Measurements from ENCODE around the gene ZNF787.

Gene ZNF787

DNA sequence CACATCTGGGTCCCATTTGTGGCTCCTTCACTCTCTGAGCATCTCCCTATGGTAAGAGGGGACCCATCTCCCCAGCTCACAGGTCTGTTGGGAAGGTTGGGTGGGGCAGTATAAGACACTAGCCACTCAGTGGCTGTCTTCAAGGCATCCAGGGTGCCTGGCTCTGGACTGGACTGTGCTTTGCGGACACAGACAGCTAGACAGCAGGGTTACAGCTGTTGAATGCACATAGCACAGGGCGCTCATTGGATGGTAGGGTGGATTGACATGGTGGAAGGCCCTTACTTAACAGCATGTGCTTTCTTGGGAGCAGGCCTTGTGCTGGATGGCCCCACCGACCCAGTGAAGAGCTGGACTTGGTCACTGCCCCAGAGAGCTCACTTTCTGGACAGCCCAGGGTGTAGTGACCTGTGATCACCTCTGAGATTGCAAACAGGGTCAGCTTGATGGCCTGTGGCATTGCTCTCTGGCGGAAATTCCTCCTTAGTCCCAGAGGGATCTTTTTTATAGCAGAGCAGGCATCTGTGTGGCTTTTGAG, 21.9 kb upstream of the ZNF787 start:
- Histone ChIP-seq H3K27me3 (ENCODE audit: insufficient read depth, low read length, poor library complexity, severe bottlenecking) (no peaks in the 10 kb centered on the region), H3K9ac (ENCODE audit: low read depth, low read length, poor library complexity, severe bottlenecking) (peak overlapping the region; percentile 77), H3K4me3 (ENCODE audit: low read length, poor library complexity, severe bottlenecking) (peak overlapping the region; percentile 85), H4K20me1 (ENCODE audit: insufficient read depth, low read length, poor library complexity, severe bottlenecking) (peaks cover 23% of the 10 kb centered on the region), H3F3A (ENCODE audit: low read depth) (peaks cover 3% of the 10 kb centered on the region; the same call in 1 of the 2 replicates), H3K4me2 (ENCODE audit: low read depth, low read length, poor library complexity, severe bottlenecking) (peak overlapping the region; percentile 87), H3K9me2 (replicated peaks; ENCODE audit: low read depth, low read length) (no peaks in the 10 kb centered on the region), H3K79me2 (ENCODE audit: insufficient read depth, low read length) (peaks cover 41% of the 10 kb centered on the region), H3K4me1 (ENCODE audit: insufficient read depth, low read length, poor library complexity, severe bottlenecking) (peaks cover 39% of the 10 kb centered on the region), H3K9me3 (ENCODE audit: insufficient read depth, low read depth, low read length) (no peaks in the 10 kb centered on the region), H2AFZ (ENCODE audit: low read length) (no peak overlapping the region), H3K36me3 (ENCODE audit: insufficient read depth, low read length) (peaks cover 7% of the 10 kb centered on the region; the same call in 1 of the 2 replicates)
- TF ChIP-seq, protein P1, sequence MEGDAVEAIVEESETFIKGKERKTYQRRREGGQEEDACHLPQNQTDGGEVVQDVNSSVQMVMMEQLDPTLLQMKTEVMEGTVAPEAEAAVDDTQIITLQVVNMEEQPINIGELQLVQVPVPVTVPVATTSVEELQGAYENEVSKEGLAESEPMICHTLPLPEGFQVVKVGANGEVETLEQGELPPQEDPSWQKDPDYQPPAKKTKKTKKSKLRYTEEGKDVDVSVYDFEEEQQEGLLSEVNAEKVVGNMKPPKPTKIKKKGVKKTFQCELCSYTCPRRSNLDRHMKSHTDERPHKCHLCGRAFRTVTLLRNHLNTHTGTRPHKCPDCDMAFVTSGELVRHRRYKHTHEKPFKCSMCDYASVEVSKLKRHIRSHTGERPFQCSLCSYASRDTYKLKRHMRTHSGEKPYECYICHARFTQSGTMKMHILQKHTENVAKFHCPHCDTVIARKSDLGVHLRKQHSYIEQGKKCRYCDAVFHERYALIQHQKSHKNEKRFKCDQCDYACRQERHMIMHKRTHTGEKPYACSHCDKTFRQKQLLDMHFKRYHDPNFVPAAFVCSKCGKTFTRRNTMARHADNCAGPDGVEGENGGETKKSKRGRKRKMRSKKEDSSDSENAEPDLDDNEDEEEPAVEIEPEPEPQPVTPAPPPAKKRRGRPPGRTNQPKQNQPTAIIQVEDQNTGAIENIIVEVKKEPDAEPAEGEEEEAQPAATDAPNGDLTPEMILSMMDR (conservative IDR thresholded peaks at IDR 0.05; ENCODE audit: low read length), result no peak
- TF ChIP-seq EZH2phosphoT487 (IDR thresholded peaks at IDR 0.05; ENCODE audit: borderline replicate concordance), result no peak

GRCh38 chr19:56142087-56142787, 21.1 kb upstream of the ZNF787 start:
- H4K20me1 ChIP-seq (ENCODE audit: insufficient read depth, low read length, poor library complexity, severe bottlenecking), result peaks cover 23% of the 10 kb centered on the region
- H3K79me2 ChIP-seq (ENCODE audit: insufficient read depth, low read length), result peaks cover 41% of the 10 kb centered on the region
- no peaks in the 10 kb centered on the region for H3K9me3 ChIP-seq (ENCODE audit: insufficient read depth, low read depth, low read length)
- H3K27me3 ChIP-seq (ENCODE audit: insufficient read depth, low read length, poor library complexity, severe bottlenecking), result no peaks in the 10 kb centered on the region
- H2AFZ ChIP-seq (ENCODE audit: low read length), result peak overlapping the region; percentile 46; the same call in 1 of the 2 replicates
- H3K9me2 ChIP-seq (replicated peaks; ENCODE audit: low read depth, low read length), result no peaks in the 10 kb centered on the region
- H3F3A ChIP-seq (ENCODE audit: low read depth), result peaks cover 3% of the 10 kb centered on the region; the same call in 1 of the 2 replicates
- peak overlapping the region; percentile 77 for H3K9ac ChIP-seq (ENCODE audit: low read depth, low read length, poor library complexity, severe bottlenecking)
- 0 out of 2 replicates have a peak, but pooled peaks cover 3% of the 10 kb centered on the region for H3K36me3 ChIP-seq (ENCODE audit: insufficient read depth, low read length)
- TF ChIP-seq, protein P1 (conservative IDR thresholded peaks at IDR 0.05; ENCODE audit: low read length), result no peak
- TF ChIP-seq EZH2phosphoT487 (IDR thresholded peaks at IDR 0.05; ENCODE audit: borderline replicate concordance), result no peak
- peak overlapping the region; percentile 85 for H3K4me3 ChIP-seq (ENCODE audit: low read length, poor library complexity, severe bottlenecking)
- H3K4me2 ChIP-seq (ENCODE audit: low read depth, low read length, poor library complexity, severe bottlenecking), result peak overlapping the region; percentile 87
- H3K4me1 ChIP-seq (ENCODE audit: insufficient read depth, low read length, poor library complexity, severe bottlenecking), result peaks cover 39% of the 10 kb centered on the region

DNA sequence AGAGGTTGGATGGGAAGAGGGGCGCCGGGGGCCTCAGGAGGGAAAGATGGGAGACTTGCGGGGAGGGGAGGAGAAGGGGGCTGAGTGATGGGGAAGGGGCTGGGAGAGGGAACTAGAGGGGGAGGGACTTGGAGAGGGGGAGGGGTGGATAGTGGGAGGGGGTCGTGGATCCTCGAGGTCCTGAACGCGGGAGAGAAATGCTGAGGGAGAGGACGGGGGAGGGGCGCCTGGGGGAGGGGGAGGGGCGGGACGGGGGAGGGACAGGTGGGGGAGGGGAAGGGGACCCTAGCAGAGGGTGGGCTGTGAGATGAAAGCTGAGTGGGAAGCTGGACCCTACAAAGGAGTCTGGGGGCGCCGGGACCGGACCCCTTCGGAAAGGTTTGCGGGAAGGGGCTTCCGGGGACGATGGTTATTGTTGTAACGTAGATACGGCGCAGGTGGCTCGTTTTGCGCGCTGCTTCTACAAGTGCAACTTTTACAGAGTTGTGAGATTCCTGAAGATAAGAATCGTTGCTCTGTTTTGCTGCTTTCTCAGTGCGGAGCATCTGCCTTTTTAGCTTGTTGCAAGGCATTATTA, 20.4 kb upstream of the ZNF787 start:
- H3K36me3 ChIP-seq (ENCODE audit: insufficient read depth, low read length), result no peaks in the 10 kb centered on the region
- peak overlapping the region; percentile 77 for H3K9ac ChIP-seq (ENCODE audit: low read depth, low read length, poor library complexity, severe bottlenecking)
- no peaks in the 10 kb centered on the region for H3K9me2 ChIP-seq (replicated peaks; ENCODE audit: low read depth, low read length)
- H3K4me3 ChIP-seq (ENCODE audit: low read length, poor library complexity, severe bottlenecking), result peak overlapping the region; percentile 85
- peak overlapping the region; percentile 87 for H3K4me2 ChIP-seq (ENCODE audit: low read depth, low read length, poor library complexity, severe bottlenecking)
- no peak for TF ChIP-seq EZH2phosphoT487 (IDR thresholded peaks at IDR 0.05; ENCODE audit: borderline replicate concordance)
- TF ChIP-seq, protein P1 (conservative IDR thresholded peaks at IDR 0.05; ENCODE audit: low read length), result no peak
- H3K27me3 ChIP-seq (ENCODE audit: insufficient read depth, low read length, poor library complexity, severe bottlenecking), result no peaks in the 10 kb centered on the region
- peaks cover 23% of the 10 kb centered on the region for H4K20me1 ChIP-seq (ENCODE audit: insufficient read depth, low read length, poor library complexity, severe bottlenecking)
- peaks cover 3% of the 10 kb centered on the region; the same call in 1 of the 2 replicates for H3F3A ChIP-seq (ENCODE audit: low read depth)
- peaks cover 41% of the 10 kb centered on the region for H3K79me2 ChIP-seq (ENCODE audit: insufficient read depth, low read length)
- H3K9me3 ChIP-seq (ENCODE audit: insufficient read depth, low read depth, low read length), result no peaks in the 10 kb centered on the region
- H2AFZ ChIP-seq (ENCODE audit: low read length), result peak overlapping the region; percentile 46; the same call in 1 of the 2 replicates
- peaks cover 39% of the 10 kb centered on the region for H3K4me1 ChIP-seq (ENCODE audit: insufficient read depth, low read length, poor library complexity, severe bottlenecking)

All from Loucy (cell line).